K562 treated with DMSO at 1 percent for 12 hours (cell line): ENCODE data around the gene GXYLT1. TPM values are rescaled to one million over a fixed set of nuclear protein-coding genes. Genes with fewer than 3 reads are reported as not detected.

Experiments used
- total RNA-seq: library from RNA; unstranded; fragments of 300-600 nt; gene quantifications from 2 replicates; pipeline ENCODE4 v1.2.3, GENCODE V29; 2022; ENCODE audit not compliant: insufficient read depth

GXYLT1 gene
- total RNA-seq, result 1.5 and 10.5 TPM in 2 replicates

GRCh38 chr12:42144408-42145196 is at the start of gene GXYLT1:
GXYLT1 (minus strand) TSS chr12:42144874; CDS start chr12:42144646, 228 bp downstream.

Other genes with a start within 250 kb of the GXYLT1 start
- gene YAF2, start 93.4 kb upstream of the GXYLT1 start, total RNA-seq, result 9.4 and 13.9 TPM in 2 replicates
- 45.0 and 63.6 TPM in 2 replicates for gene ZCRB1, start 181.2 kb upstream of the GXYLT1 start, total RNA-seq
- gene PPHLN1, start 181.3 kb upstream of the GXYLT1 start, total RNA-seq, result 29.6 and 56.2 TPM in 2 replicates